Stimulated activated CD8-positive, alpha-beta memory T cell treated with anti-CD3 and anti-CD28 coated beads, Interleukin-4, amount 100 ng/mL, for 4 hours (primary cell): ENCODE results near the gene MRPL3.
"Not testable (repeated sequence)": the region's sequence is repeated elsewhere in the genome, so short reads cannot be mapped to it uniquely, and the experiment has no call there.

Experiments
- DNase-seq, 2 donors: peaks; one replicate each; pipeline ENCODE4 v3.0.0-alpha.2; 2020; ENCODE audit warnings: low read depth in 2 of 2, low spot score in 1 of 2

Gene MRPL3

GRCh38 chr3:131501949-131502348 lies 822 bp downstream of the MRPL3 start:
- no peak for DNase-seq

GRCh38 chr3:131494706-131495105 lies 8.1 kb downstream of the MRPL3 start:
- no peak for DNase-seq

GRCh38 chr3:131491775-131492174 lies 11.0 kb downstream of the MRPL3 start:
- no peak for DNase-seq

GRCh38 chr3:131491084-131491483 lies 11.7 kb downstream of the MRPL3 start:
- no peak for DNase-seq

- DNase-seq = not testable (repeated sequence)
Measured at GRCh38 chr3:131486545-131486944, 16.2 kb downstream of the MRPL3 start.

- DNase-seq = no peak
Measured at GRCh38 chr3:131485119-131485518, 17.7 kb downstream of the MRPL3 start.

- DNase-seq = no peak
Measured at GRCh38 chr3:131484496-131485111, 18.2 kb downstream of the MRPL3 start.

GRCh38 chr3:131480116-131480515 lies 22.7 kb downstream of the MRPL3 start:
- DNase-seq = no peak

GRCh38 chr3:131477813-131478212 lies 25.0 kb downstream of the MRPL3 start:
- no peak for DNase-seq

- no peak for DNase-seq
Measured at GRCh38 chr3:131474115-131474514, 28.7 kb downstream of the MRPL3 start.

- DNase-seq = no peak
Measured at GRCh38 chr3:131470377-131470776, 32.4 kb downstream of the MRPL3 start.

- DNase-seq = no peak
Measured at GRCh38 chr3:131458653-131459052, 44.1 kb downstream of the MRPL3 start.

- DNase-seq = no peak
Measured at GRCh38 chr3:131457220-131457619, 45.6 kb downstream of the MRPL3 start.

GRCh38 chr3:131454501-131454900 lies 48.3 kb downstream of the MRPL3 start:
- DNase-seq = no peak

- no peak for DNase-seq
Measured at GRCh38 chr3:131453533-131453932, 49.2 kb downstream of the MRPL3 start.

- DNase-seq = no peak
Measured at GRCh38 chr3:131447349-131447748, 55.4 kb downstream of the MRPL3 start.

- no peak for DNase-seq
Measured at GRCh38 chr3:131444180-131444579, 58.6 kb downstream of the MRPL3 start.

- DNase-seq = no peak
Measured at GRCh38 chr3:131439084-131439483, 63.7 kb downstream of the MRPL3 start.

GRCh38 chr3:131435000-131435399 lies 67.8 kb downstream of the MRPL3 start:
- DNase-seq = no peak

GRCh38 chr3:131432441-131432840 lies 70.3 kb downstream of the MRPL3 start:
- no peak for DNase-seq

- no peak for DNase-seq
Measured at GRCh38 chr3:131431754-131432153, 71.0 kb downstream of the MRPL3 start.

- no peak for DNase-seq
Measured at GRCh38 chr3:131427226-131427625, 75.5 kb downstream of the MRPL3 start.

- DNase-seq = no peak
Measured at GRCh38 chr3:131421957-131422498, 80.7 kb downstream of the MRPL3 start.
